Type B pancreatic cell (in vitro differentiated cells): ENCODE results near the gene RIPPLY1. TPM values are rescaled to one million over a fixed set of nuclear protein-coding genes. Genes with fewer than 3 reads are reported as not detected.

Source experiments
- DNase-seq: peaks from one replicate; pipeline ENCODE4 v3.0.0; 2021; ENCODE audit warnings: mixed read lengths; ENCODE audit not compliant: unreplicated experiment; ENCODE audit errors: extremely low spot score
- H3K27ac Mint-ChIP-seq: 2 replicates; pipeline ENCODE4 v1.8.0; 2021; ENCODE audit warnings: mild to moderate bottlenecking, mixed read lengths
- H3K27me3 Mint-ChIP-seq: 2 replicates; pipeline ENCODE4 v1.8.0; 2021; ENCODE audit warnings: mixed read lengths
- H3K36me3 Mint-ChIP-seq: 2 replicates; pipeline ENCODE4 v1.8.0; 2021; ENCODE audit warnings: mixed read lengths
- H3K4me1 Mint-ChIP-seq: one replicate; pipeline ENCODE4 v1.8.0; 2021; ENCODE audit warnings: mixed read lengths; ENCODE audit not compliant: unreplicated experiment
- H3K4me3 Mint-ChIP-seq: 2 replicates; pipeline ENCODE4 v1.8.0; 2021; ENCODE audit warnings: mild to moderate bottlenecking, mixed read lengths
- H3K9me3 Mint-ChIP-seq: 2 replicates; pipeline ENCODE4 v1.8.0; 2021; ENCODE audit warnings: mixed read lengths
- total RNA-seq: library from RNA; stranded (reverse); gene quantifications from 2 replicates; pipeline ENCODE4 v1.2.1, GENCODE V29; 2021; ENCODE audit warnings: low replicate concordance
- TF ChIP-seq, protein P1 (sequence below): fragments of 200-600 bp; sonication (generic); conservative IDR thresholded peaks from 2 replicates; pipeline ENCODE4 v1.5.0; 2021; ENCODE audit warnings: antibody characterized with exemption, mild to moderate bottlenecking

RIPPLY1 gene
- total RNA-seq, 1 donor from 2014 or later = 3.4 TPM

DNA sequence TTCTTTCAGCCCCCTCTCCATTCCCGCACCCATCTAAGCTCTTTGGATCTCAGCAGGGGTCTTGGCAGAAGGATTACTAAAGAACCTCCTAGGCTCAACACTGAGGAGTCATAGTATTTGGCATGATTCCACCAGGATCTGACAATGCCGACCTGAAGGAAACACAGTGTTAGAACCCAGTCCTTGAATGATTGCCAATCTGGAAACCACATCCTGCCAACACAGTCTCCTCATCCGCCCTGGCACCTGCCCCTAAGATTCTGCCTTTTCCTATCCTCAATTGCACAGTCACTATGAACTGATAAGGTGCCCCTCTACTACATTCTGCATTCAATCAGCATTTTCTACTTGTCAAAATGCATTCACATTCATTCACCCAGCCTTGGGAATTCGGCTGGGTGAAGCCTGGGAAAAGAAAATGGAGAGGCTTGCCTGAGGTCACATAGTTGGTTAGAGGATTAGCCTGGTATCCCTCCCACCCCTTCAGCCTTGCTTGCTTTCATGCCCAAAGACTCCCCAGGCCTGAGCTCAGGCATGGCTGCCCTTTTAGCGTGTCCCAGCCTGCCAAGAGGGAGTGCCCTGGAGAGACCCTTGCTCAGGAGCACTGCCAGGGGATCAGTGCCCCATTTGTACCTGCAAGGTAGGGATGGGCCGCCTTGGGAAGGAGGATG, 14.8 kb upstream of the RIPPLY1 start:
- Mint-ChIP-seq H3K36me3 (no peaks in the 10 kb centered on the region), H3K27ac (no peak overlapping the region), H3K4me1 (peaks cover 9% of the 10 kb centered on the region), H3K27me3 (no peaks in the 10 kb centered on the region), H3K4me3 (no peak overlapping the region), H3K9me3 (peaks cover 5% of the 10 kb centered on the region)
- DNase-seq = no peak
- TF ChIP-seq, protein P1, sequence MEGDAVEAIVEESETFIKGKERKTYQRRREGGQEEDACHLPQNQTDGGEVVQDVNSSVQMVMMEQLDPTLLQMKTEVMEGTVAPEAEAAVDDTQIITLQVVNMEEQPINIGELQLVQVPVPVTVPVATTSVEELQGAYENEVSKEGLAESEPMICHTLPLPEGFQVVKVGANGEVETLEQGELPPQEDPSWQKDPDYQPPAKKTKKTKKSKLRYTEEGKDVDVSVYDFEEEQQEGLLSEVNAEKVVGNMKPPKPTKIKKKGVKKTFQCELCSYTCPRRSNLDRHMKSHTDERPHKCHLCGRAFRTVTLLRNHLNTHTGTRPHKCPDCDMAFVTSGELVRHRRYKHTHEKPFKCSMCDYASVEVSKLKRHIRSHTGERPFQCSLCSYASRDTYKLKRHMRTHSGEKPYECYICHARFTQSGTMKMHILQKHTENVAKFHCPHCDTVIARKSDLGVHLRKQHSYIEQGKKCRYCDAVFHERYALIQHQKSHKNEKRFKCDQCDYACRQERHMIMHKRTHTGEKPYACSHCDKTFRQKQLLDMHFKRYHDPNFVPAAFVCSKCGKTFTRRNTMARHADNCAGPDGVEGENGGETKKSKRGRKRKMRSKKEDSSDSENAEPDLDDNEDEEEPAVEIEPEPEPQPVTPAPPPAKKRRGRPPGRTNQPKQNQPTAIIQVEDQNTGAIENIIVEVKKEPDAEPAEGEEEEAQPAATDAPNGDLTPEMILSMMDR = no peak

DNA sequence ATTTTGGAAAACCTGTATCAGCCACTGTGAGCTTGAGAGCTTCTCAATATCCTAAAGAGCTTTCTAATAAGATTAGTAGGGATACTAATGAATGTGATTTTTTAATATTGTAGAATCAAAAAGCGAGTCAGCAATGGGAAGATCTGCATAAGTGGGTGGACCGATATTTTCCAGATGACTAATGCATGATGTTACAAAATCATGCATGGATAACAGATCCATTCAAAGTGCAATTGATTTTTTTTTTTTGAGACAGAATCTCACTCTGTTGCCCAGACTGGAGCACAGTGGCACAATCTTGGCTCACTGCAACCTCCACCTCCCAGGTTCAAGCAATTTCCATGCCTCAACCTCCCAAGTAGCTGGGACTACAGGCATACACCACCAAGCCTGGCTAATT, 9.7 kb upstream of the RIPPLY1 start:
- H3K36me3 Mint-ChIP-seq = no peaks in the 10 kb centered on the region
- no peak overlapping the region for H3K27ac Mint-ChIP-seq
- H3K27me3 Mint-ChIP-seq = no peaks in the 10 kb centered on the region
- H3K9me3 Mint-ChIP-seq = peaks cover 9% of the 10 kb centered on the region
- TF ChIP-seq, protein P1 = no peak
- no peaks in the 10 kb centered on the region for H3K4me1 Mint-ChIP-seq
- no peak for DNase-seq
- H3K4me3 Mint-ChIP-seq = no peak overlapping the region

DNA sequence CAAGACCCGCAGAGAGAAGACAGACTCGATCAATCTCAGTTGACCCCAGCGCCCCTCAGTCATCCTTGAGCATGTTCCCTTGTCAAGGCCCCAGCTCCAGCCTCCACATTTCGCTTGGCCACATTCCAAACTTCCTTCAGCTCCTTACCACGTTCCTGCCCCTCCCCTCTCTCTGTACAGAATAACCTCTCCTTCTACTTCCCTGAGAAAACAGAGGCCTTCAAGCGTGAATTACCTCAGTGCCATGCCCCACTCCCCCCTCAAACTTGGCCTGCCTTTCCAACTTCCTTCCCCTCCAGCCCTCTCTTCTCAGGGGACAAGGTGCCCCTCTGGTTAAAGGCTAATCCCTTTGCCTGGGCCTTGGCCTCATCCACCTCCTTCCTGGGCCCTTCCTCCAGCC, 3.2 kb upstream of the RIPPLY1 start:
- Mint-ChIP-seq H3K27me3 (no peaks in the 10 kb centered on the region), H3K4me3 (no peak overlapping the region), H3K9me3 (peaks cover 5% of the 10 kb centered on the region), H3K4me1 (peaks cover 11% of the 10 kb centered on the region), H3K36me3 (no peaks in the 10 kb centered on the region), H3K27ac (peak overlapping the region; percentile 20)
- TF ChIP-seq, protein P1 = no peak
- no peak for DNase-seq

GRCh38 chrX:106905064-106905708, 2.0 kb upstream of the RIPPLY1 start:
- peaks cover 11% of the 10 kb centered on the region for H3K4me1 Mint-ChIP-seq
- H3K27me3 Mint-ChIP-seq = no peaks in the 10 kb centered on the region
- H3K4me3 Mint-ChIP-seq = no peak overlapping the region
- TF ChIP-seq, protein P1 = no peak
- no peak overlapping the region for H3K27ac Mint-ChIP-seq
- H3K9me3 Mint-ChIP-seq = peaks cover 5% of the 10 kb centered on the region
- DNase-seq = no peak
- H3K36me3 Mint-ChIP-seq = no peaks in the 10 kb centered on the region

DNA sequence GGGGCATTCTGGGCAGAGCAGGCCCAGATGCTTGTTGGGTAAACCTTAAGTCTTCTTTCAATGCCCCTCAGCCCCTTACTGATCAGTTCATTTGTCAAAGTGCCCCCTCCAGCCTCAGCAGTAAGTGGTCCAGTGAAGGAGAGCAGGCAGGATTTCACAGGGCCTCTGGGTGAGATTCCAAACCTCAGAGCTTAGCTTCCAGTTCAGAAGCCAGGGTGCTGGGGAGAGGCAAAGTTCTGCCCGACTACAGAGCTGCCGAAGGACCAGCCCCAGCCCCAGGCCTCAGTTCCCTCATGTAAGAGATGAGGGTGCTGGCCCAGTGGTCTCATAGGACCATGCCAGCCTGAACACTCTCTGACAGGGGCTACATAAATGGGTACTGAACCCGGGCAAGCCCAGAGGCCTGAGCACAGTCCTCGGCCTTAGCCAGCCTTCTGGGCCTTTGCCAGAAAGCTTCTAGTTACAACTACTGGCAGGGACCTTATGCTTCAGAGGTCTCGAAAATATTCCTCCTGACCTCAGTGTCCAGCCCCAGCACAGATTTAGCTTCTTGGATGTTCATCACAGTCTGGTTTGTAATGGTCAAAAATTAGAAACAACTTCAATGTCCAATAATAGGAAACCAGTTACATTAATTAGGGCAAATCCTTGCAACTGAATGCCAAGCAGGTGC, 851 bp upstream of the RIPPLY1 start:
- Mint-ChIP-seq H3K27ac (no peak overlapping the region), H3K9me3 (peaks cover 5% of the 10 kb centered on the region)

More for the DNA sequence above, 851 bp upstream of the RIPPLY1 start:
- H3K4me3 Mint-ChIP-seq = no peak overlapping the region
- DNase-seq = no peak
- H3K27me3 Mint-ChIP-seq = no peaks in the 10 kb centered on the region
- peaks cover 11% of the 10 kb centered on the region for H3K4me1 Mint-ChIP-seq
- H3K36me3 Mint-ChIP-seq = no peaks in the 10 kb centered on the region
- TF ChIP-seq, protein P1 = no peak
